Gastrocnemius medialis (tissue), 4 donors: Measurements from ENCODE around the gene LY9.

ENCODE experiments used
- POLR2A ChIP-seq, 2 donors: fragments of 450-650 bp; IDR thresholded peaks; one replicate each; pipeline ENCODE4 v1.6.1; 2017; ENCODE audit warnings: antibody characterized with exemption in 2 of 2, mild to moderate bottlenecking in 2 of 2, moderate library complexity in 2 of 2
- TF ChIP-seq, protein P1 (sequence below), 5 experiments: fragments of 450-650 bp in 3 of 5; fragments of 200-600 bp in 2 of 5; sonication (generic) in 2 of 5; IDR thresholded peaks in 4 of 5; conservative IDR thresholded peaks in 1 of 5; 1 replicate in 4 of 5; 2 replicates in 1 of 5; pipeline ENCODE4 v1.5.1; 2016 to 2019; ENCODE audit warnings: antibody characterized with exemption in 5 of 5, mild to moderate bottlenecking in 3 of 5, moderate library complexity in 3 of 5

DNA sequence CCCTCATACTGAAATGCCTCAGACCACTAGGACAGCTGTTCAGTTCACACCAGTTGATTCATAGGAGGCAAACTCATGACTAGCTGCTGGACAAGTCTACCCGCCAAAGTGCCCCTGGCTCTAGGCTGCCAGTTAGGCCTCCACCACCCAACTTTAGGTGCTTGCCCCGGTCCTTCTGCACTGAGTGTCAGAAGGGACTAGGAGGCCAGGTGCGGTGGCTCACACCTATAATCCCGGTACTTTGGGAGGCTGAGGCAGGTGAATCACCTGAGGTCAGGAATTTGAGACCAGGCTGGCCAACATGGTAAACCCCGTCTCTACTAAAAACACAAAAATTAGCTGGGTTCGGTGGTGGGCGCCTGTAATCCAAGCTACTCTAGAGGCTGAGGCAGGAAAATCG is 18.9 kb downstream of the LY9 start:
- no peak for TF ChIP-seq POLR2A (IDR thresholded peaks at IDR 0.05)
- TF ChIP-seq, protein P1, sequence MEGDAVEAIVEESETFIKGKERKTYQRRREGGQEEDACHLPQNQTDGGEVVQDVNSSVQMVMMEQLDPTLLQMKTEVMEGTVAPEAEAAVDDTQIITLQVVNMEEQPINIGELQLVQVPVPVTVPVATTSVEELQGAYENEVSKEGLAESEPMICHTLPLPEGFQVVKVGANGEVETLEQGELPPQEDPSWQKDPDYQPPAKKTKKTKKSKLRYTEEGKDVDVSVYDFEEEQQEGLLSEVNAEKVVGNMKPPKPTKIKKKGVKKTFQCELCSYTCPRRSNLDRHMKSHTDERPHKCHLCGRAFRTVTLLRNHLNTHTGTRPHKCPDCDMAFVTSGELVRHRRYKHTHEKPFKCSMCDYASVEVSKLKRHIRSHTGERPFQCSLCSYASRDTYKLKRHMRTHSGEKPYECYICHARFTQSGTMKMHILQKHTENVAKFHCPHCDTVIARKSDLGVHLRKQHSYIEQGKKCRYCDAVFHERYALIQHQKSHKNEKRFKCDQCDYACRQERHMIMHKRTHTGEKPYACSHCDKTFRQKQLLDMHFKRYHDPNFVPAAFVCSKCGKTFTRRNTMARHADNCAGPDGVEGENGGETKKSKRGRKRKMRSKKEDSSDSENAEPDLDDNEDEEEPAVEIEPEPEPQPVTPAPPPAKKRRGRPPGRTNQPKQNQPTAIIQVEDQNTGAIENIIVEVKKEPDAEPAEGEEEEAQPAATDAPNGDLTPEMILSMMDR (IDR thresholded peaks at IDR 0.05 in 4 of 5, conservative IDR thresholded peaks at IDR 0.05 in 1 of 5) = no peak
